SK-N-SH (cell line): ENCODE results near the gene CLSTN2. TPM values are rescaled to one million over a fixed set of nuclear protein-coding genes. Genes with fewer than 3 reads are reported as not detected.

ENCODE experiments used
- CTCF ChIA-PET: fragments of 300-600, 350-600 bp; formaldehyde crosslinking; extraction: SDS; loops from one replicate; lab custom pipeline; 2021; lab: Yijun Ruan, JAX
- POLR2A ChIA-PET: fragments of 350-600 bp; sonication (Branson Sonifier 250); formaldehyde crosslinking; extraction: SDS; loops from one replicate; lab custom pipeline; 2020; ENCODE audit warnings: antibody characterized with exemption, inconsistent platforms; lab: Yijun Ruan, JAX
- DNase-seq: peaks from one replicate; pipeline ENCODE4 v3.0.0; 2012
- H2AFZ ChIP-seq: fragments of 200-600 bp; sonication (generic); 2 replicates; pipeline ENCODE4 v1.8.1; 2016; ENCODE audit warnings: antibody characterized with exemption, mild to moderate bottlenecking, low read depth
- H3F3A ChIP-seq: fragments of 200-600 bp; sonication (generic); replicated peaks from 2 replicates; pipeline ENCODE3; 2016; ENCODE audit warnings: antibody characterized with exemption, mild to moderate bottlenecking; ENCODE audit not compliant: insufficient read depth
- H3K27ac ChIP-seq, 2 experiments: fragments of 200-500 bp in 1 of 2; fragments of 200-600 bp in 1 of 2; sonication (Bioruptor generic) in 1 of 2; sonication (generic), shearing (Covaris generic) in 1 of 2; 2 replicates each; pipeline versions ENCODE4 v1.5.1 to v1.6.1; 2014 to 2016; ENCODE audit warnings: low read depth in 2 of 2, inconsistent platforms in 1 of 2, low read length in 1 of 2, mild to moderate bottlenecking in 1 of 2, mixed read lengths in 1 of 2
- H3K27me3 ChIP-seq: fragments of 200-600 bp; sonication (generic), shearing (Covaris generic); 2 replicates; pipeline ENCODE4 v1.6.1; 2016; ENCODE audit warnings: mixed run types; ENCODE audit not compliant: insufficient read depth
- H3K36me3 ChIP-seq, 2 experiments: fragments of 200-500 bp in 1 of 2; fragments of 200-600 bp in 1 of 2; sonication (Bioruptor generic) in 1 of 2; sonication (generic) in 1 of 2; replicated peaks in 1 of 2; 2 replicates each; pipeline versions ENCODE3 to v1.5.1; 2014 to 2016; ENCODE audit warnings: low read length in 1 of 2, mild to moderate bottlenecking in 1 of 2; ENCODE audit not compliant: insufficient read depth in 2 of 2, control insufficient read depth in 1 of 2
- H3K4me1 ChIP-seq, 2 experiments: fragments of 200-500 bp in 1 of 2; fragments of 200-600 bp in 1 of 2; sonication (Bioruptor generic) in 1 of 2; sonication (generic), shearing (Covaris generic) in 1 of 2; 2 replicates each; pipeline versions ENCODE4 v1.5.1 to v1.6.1; 2014 to 2016; ENCODE audit warnings: low read depth in 1 of 2, low read length in 1 of 2, mixed run types in 1 of 2; ENCODE audit not compliant: insufficient read depth in 2 of 2, control insufficient read depth in 1 of 2
- H3K4me2 ChIP-seq: fragments of 200-600 bp; sonication (generic), shearing (Covaris generic); 2 replicates; pipeline ENCODE4 v1.6.1; 2017; ENCODE audit warnings: mixed run types
- H3K4me3 ChIP-seq, 2 experiments: fragments of 200-500 bp in 1 of 2; fragments of 200-600 bp in 1 of 2; sonication (Bioruptor generic) in 1 of 2; sonication (generic), shearing (Covaris generic) in 1 of 2; 2 replicates each; pipeline versions ENCODE4 v1.5.1 to v1.8.1; 2014 to 2016; ENCODE audit warnings: low read depth in 2 of 2, inconsistent platforms in 1 of 2, low read length in 1 of 2, mild to moderate bottlenecking in 1 of 2, mixed read lengths in 1 of 2, moderate library complexity in 1 of 2
- H3K79me2 ChIP-seq: fragments of 200-600 bp; sonication (generic); 2 replicates; pipeline ENCODE4 v1.8.1; 2017; ENCODE audit warnings: mild to moderate bottlenecking; ENCODE audit not compliant: insufficient read depth
- H3K9ac ChIP-seq: fragments of 200-600 bp; sonication (generic); 2 replicates; pipeline ENCODE4 v1.6.1; 2017; ENCODE audit warnings: mixed run types
- H3K9me2 ChIP-seq: fragments of 200-600 bp; sonication (generic); 2 replicates; pipeline ENCODE4 v1.6.1; 2017; ENCODE audit warnings: mixed run types
- H3K9me3 ChIP-seq: fragments of 200-600 bp; sonication (generic); 2 replicates; pipeline ENCODE4 v1.6.1; 2017; ENCODE audit warnings: mixed run types, mild to moderate bottlenecking, moderate library complexity
- H4K20me1 ChIP-seq: fragments of 200-600 bp; sonication (generic); 2 replicates; pipeline ENCODE4 v1.6.1; 2017; ENCODE audit warnings: mild to moderate bottlenecking, mixed run types; ENCODE audit not compliant: insufficient read depth
- ELF1 ChIP-seq: IDR thresholded peaks from 2 replicates; pipeline ENCODE4 v1.4.0; 2012
- EZH2phosphoT487 ChIP-seq: fragments of 200-600 bp; sonication (generic); IDR thresholded peaks from 2 replicates; pipeline ENCODE4 v1.6.1; 2017; ENCODE audit warnings: low read depth, mixed run types, mild to moderate bottlenecking, antibody characterized with exemption, moderate library complexity, borderline replicate concordance
- FOSL2 ChIP-seq: IDR thresholded peaks from 2 replicates; pipeline ENCODE4 v1.4.0; 2012; ENCODE audit warnings: low read depth, mild to moderate bottlenecking, moderate library complexity, borderline replicate concordance
- FOXJ3 ChIP-seq: sonication (generic); formaldehyde crosslinking; IDR thresholded peaks from 2 replicates; pipeline ENCODE4 v1.5.1; 2020; ENCODE audit warnings: mild to moderate bottlenecking, missing genetic modification reagents
- GATA2 ChIP-seq: sonication (generic); formaldehyde crosslinking; IDR thresholded peaks from 2 replicates; pipeline ENCODE4 v1.5.0; 2020; ENCODE audit warnings: mild to moderate bottlenecking, missing genetic modification reagents
- IRF3 ChIP-seq: fragments of 150-350 bp; IDR thresholded peaks from 2 replicates; pipeline ENCODE4 v1.6.1; 2016; ENCODE audit warnings: mild to moderate bottlenecking, low read depth, low read length
- MAX ChIP-seq: IDR thresholded peaks from 2 replicates; pipeline ENCODE4 v1.4.0; 2012; ENCODE audit warnings: low read depth
- MEF2A ChIP-seq: IDR thresholded peaks from 2 replicates; pipeline ENCODE4 v1.4.0; 2012; ENCODE audit warnings: low read depth, borderline replicate concordance
- MXI1 ChIP-seq: IDR thresholded peaks from 2 replicates; pipeline ENCODE4 v1.6.1; 2012; ENCODE audit warnings: mild to moderate bottlenecking, low read depth, low read length, improper control_type of control experiment
- NFIC ChIP-seq: IDR thresholded peaks from 2 replicates; pipeline ENCODE4 v1.4.0; 2012; ENCODE audit warnings: borderline replicate concordance
- NRF1 ChIP-seq: IDR thresholded peaks from 2 replicates; pipeline ENCODE4 v1.6.1; 2012; ENCODE audit warnings: low read depth, mild to moderate bottlenecking, low read length
- PBX3 ChIP-seq: IDR thresholded peaks from 2 replicates; pipeline ENCODE4; 2012
- RAD21 ChIP-seq: IDR thresholded peaks from 2 replicates; pipeline ENCODE4 v1.6.1; 2012; ENCODE audit warnings: mild to moderate bottlenecking, low read length
- RCOR1 ChIP-seq: fragments of 150-350 bp; IDR thresholded peaks from 2 replicates; pipeline ENCODE4 v1.6.1; 2017; ENCODE audit warnings: antibody characterized with exemption, low read length
- RFX5 ChIP-seq: IDR thresholded peaks from 2 replicates; pipeline ENCODE4 v1.6.1; 2012; ENCODE audit warnings: mild to moderate bottlenecking, improper control_type of control experiment, low read length
- RXRA ChIP-seq: IDR thresholded peaks from 2 replicates; pipeline ENCODE4 v1.4.0; 2012; ENCODE audit warnings: low read depth, mild to moderate bottlenecking, borderline replicate concordance
- USF2 ChIP-seq: fragments of 150-350 bp; IDR thresholded peaks from 2 replicates; pipeline ENCODE4 v1.6.1; 2017; ENCODE audit warnings: antibody characterized with exemption, low read length, low read depth, borderline replicate concordance
- YY1 ChIP-seq: IDR thresholded peaks from 2 replicates; pipeline ENCODE4 v1.4.0; 2012; ENCODE audit warnings: low read depth, mild to moderate bottlenecking
- WGBS: methylation state at CpG from one replicate; pipeline ENCODE4 v1.1.6; 2017; ENCODE audit warnings: low lambda C conversion rate; 5-methylcytosine and 5-hydroxymethylcytosine counted together
- polyA plus RNA-seq, 3 experiments: library from polyadenylated mRNA; depleted of rRNA; stranded (reverse); fragments of >200 nt; gene quantifications; 2 replicates each; pipeline ENCODE4 v1.2.3, GENCODE V29; 2012

CLSTN2 gene
- polyA plus RNA-seq, 1 of the 3 experiments (the other 2 are of a cell fraction) = 0.02 TPM

- H3K79me2 ChIP-seq = no peaks in the 10 kb centered on the region
- no peak overlapping the region for H3K4me3 ChIP-seq
- 23% methylated on average over 7 of the region's 7 CpGs for WGBS
- no peaks in the 10 kb centered on the region for H4K20me1 ChIP-seq
- H3K36me3 ChIP-seq = no peaks in the 10 kb centered on the region
- ChIA-PET POLR2A (no interaction called here), CTCF (no interaction called here)
- TF ChIP-seq RFX5 (no peak), YY1 (no peak), EZH2phosphoT487 (no peak), MXI1 (no peak), RXRA (no peak), FOSL2 (no peak), MEF2A (no peak), PBX3 (no peak), NFIC (no peak), RAD21 (no peak), IRF3 (no peak), GATA2 (no peak), MAX (no peak)
- peaks cover 3% of the 10 kb centered on the region; the same call in 1 of the 2 replicates for H3K9me3 ChIP-seq
- peaks cover 0 to 7% of the 10 kb centered on the region in 2 experiments; a peak in 2 of 4 replicates for H3K4me1 ChIP-seq
- no peaks in the 10 kb centered on the region for H3K9me2 ChIP-seq
- H3K4me2 ChIP-seq = no peak overlapping the region
- no peak overlapping the region for H3K27ac ChIP-seq
- no peak overlapping the region for H3K9ac ChIP-seq
- H2AFZ ChIP-seq = no peak overlapping the region
- no peak for DNase-seq
- no peaks in the 10 kb centered on the region for H3K27me3 ChIP-seq
- no peaks in the 10 kb centered on the region for H3F3A ChIP-seq
Observed at GRCh38 chr3:140164922-140165590, 230.1 kb downstream of the CLSTN2 start.

- Histone ChIP-seq H3K27ac (no peak overlapping the region), H3K27me3 (no peaks in the 10 kb centered on the region), H2AFZ (no peak overlapping the region), H3K9ac (no peak overlapping the region), H3K9me3 (peaks cover 4% of the 10 kb centered on the region; the same call in 1 of the 2 replicates), H3K4me2 (no peak overlapping the region), H3K9me2 (no peaks in the 10 kb centered on the region), H4K20me1 (no peaks in the 10 kb centered on the region), H3K4me1 (peaks cover 0 to 7% of the 10 kb centered on the region in 2 experiments; a peak in 2 of 4 replicates), H3K4me3 (no peak overlapping the region), H3K79me2 (no peaks in the 10 kb centered on the region), H3F3A (no peaks in the 10 kb centered on the region), H3K36me3 (no peaks in the 10 kb centered on the region)
- TF ChIP-seq ELF1 (no peak), RCOR1 (no peak), NRF1 (no peak), EZH2phosphoT487 (no peak), USF2 (no peak), FOXJ3 (CRISPR knock-in tag) (no peak), IRF3 (no peak)
- POLR2A ChIA-PET = no interaction called here
- CTCF ChIA-PET = no interaction called here
- no peak for DNase-seq
Observed at GRCh38 chr3:140165781-140166180, 230.8 kb downstream of the CLSTN2 start.
